ENCODE results near the gene PEX13.

The PEX13 gene

GRCh38 chr2:61042807-61043206, 25.3 kb downstream of the PEX13 start:
- ChIA-PET CTCF (no interaction called here), POLR2A (interaction anchor here (0.6 kb wide), 1 partner anchor 16 kb away, joined by 3 read pairs; no protein-coding TSS in a partner anchor)
- TF ChIP-seq ZNF837 (tag by site-specific recombination; IDR thresholded peaks at IDR 0.05), result no peak
- TF ChIP-seq ZFP3 (tag by site-specific recombination; IDR thresholded peaks at IDR 0.05; ENCODE audit: low read depth), result no peak
- no peak for TF ChIP-seq ZNF366 (tag by site-specific recombination; conservative IDR thresholded peaks at IDR 0.05)
- no peak for TF ChIP-seq ZNF654 (tag by site-specific recombination; IDR thresholded peaks at IDR 0.05; ENCODE audit: low read depth)
- no peak for TF ChIP-seq ZSCAN4 (tag by site-specific recombination; IDR thresholded peaks at IDR 0.05)
- no peak for TF ChIP-seq ZXDB (tag by site-specific recombination; IDR thresholded peaks at IDR 0.05)
- TF ChIP-seq ZNF416 (tag by site-specific recombination; IDR thresholded peaks at IDR 0.05), result no peak
- no peak for TF ChIP-seq SP3 (tag by site-specific recombination; IDR thresholded peaks at IDR 0.05)
- TF ChIP-seq ZNF48 (tag by site-specific recombination; IDR thresholded peaks at IDR 0.05), result no peak
- no peak for TF ChIP-seq ZNF555 (tag by site-specific recombination; conservative IDR thresholded peaks at IDR 0.05)
- TF ChIP-seq ZNF664 (tag by site-specific recombination; IDR thresholded peaks at IDR 0.05), result no peak
- no peak for TF ChIP-seq ZNF791 (tag by site-specific recombination; IDR thresholded peaks at IDR 0.05)
- no peak for TF ChIP-seq YY2 (tag by site-specific recombination; IDR thresholded peaks at IDR 0.05)
- Histone ChIP-seq H3K27ac (ENCODE audit: extremely low read depth, low read depth, low read length) (no peak overlapping the region), H3K9me3 (ENCODE audit: control insufficient read depth, insufficient read depth, low read depth, low read length) (no peaks in the 10 kb centered on the region), H3K4me1 (ENCODE audit: control insufficient read depth, insufficient read depth, low read length) (peaks cover 6% of the 10 kb centered on the region), H3K36me3 (ENCODE audit: control insufficient read depth in 2 of 2, insufficient read depth in 1 of 2, low read length in 2 of 2) (peaks cover 3 to 10% of the 10 kb centered on the region in 2 experiments; a peak in 2 of 3 replicates), H3K4me3 (ENCODE audit: low read depth, low read length) (no peak overlapping the region)

DNA sequence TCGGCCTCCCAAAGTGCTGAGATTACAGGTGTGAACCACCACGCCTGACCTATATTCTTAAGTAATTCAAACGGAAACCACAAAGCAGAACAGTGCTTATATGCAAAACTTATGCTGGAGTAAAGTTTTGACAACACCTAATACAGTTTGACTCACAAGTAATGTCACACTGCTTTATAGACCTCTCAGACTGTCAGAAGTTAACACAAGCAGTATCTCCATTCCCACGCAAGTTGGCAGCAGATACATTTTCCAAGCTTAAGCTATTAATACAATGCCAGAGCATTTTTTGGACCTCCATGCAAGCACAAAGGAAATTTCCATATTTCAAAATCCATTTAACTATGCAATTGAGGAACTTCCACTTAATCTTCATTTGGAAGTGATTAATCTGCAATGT, 27.1 kb downstream of the PEX13 start:
- peaks cover 6% of the 10 kb centered on the region for H3K4me1 ChIP-seq (ENCODE audit: control insufficient read depth, insufficient read depth, low read length)
- CTCF ChIA-PET, result no interaction called here
- peaks cover 17 to 25% of the 10 kb centered on the region in 2 experiments for H3K36me3 ChIP-seq (ENCODE audit: control insufficient read depth in 2 of 2, insufficient read depth in 1 of 2, low read length in 2 of 2)
- H3K27ac ChIP-seq (ENCODE audit: extremely low read depth, low read depth, low read length), result no peak overlapping the region
- no peak for TF ChIP-seq ZNF555 (tag by site-specific recombination; conservative IDR thresholded peaks at IDR 0.05)
- TF ChIP-seq ZFHX2 (tag by site-specific recombination; conservative IDR thresholded peaks at IDR 0.05), result no peak
- no peak for TF ChIP-seq ZNF416 (tag by site-specific recombination; IDR thresholded peaks at IDR 0.05)
- no peak for TF ChIP-seq ZNF302 (tag by site-specific recombination; IDR thresholded peaks at IDR 0.05; ENCODE audit: low read depth)
- TF ChIP-seq ZFP69B (tag by site-specific recombination; IDR thresholded peaks at IDR 0.05), result no peak
- no peak for TF ChIP-seq ZNF311 (tag by site-specific recombination; IDR thresholded peaks at IDR 0.05; ENCODE audit: borderline replicate concordance)
- no peak for TF ChIP-seq BCL11B (tag by site-specific recombination; IDR thresholded peaks at IDR 0.05; ENCODE audit: low read depth)
- no peak for TF ChIP-seq ZNF214 (tag by site-specific recombination; IDR thresholded peaks at IDR 0.05; ENCODE audit: borderline replicate concordance)
- no peak for TF ChIP-seq MYNN (tag by site-specific recombination; IDR thresholded peaks at IDR 0.05; ENCODE audit: borderline replicate concordance)
- TF ChIP-seq GLI4 (tag by site-specific recombination; IDR thresholded peaks at IDR 0.05), result no peak
- no peak overlapping the region for H3K4me3 ChIP-seq (ENCODE audit: low read depth, low read length)
- H3K9me3 ChIP-seq (ENCODE audit: control insufficient read depth, insufficient read depth, low read depth, low read length), result no peaks in the 10 kb centered on the region
- POLR2A ChIA-PET, result no interaction called here

DNA sequence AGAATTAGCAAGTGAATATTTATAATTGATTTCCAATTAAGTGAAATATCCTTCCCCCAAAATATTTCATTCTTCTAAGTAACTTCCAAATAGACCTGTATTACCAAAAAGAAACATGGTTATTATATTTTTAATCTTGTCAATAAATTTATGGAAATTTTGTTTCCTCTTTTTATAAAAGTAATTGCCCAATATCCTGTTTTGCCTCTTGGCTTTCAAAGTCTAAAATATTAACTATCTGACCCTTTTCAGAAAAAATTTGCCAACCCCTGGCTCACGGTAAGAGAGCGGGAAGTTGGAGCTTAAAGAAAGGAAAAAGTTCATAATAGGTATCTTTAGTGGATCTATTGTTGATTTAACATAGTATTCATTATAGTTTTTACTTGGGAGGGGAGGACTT, 27.7 kb downstream of the PEX13 start:
- POLR2A ChIA-PET, result no interaction called here
- no peak overlapping the region for H3K4me3 ChIP-seq (ENCODE audit: low read depth, low read length)
- H3K4me1 ChIP-seq (ENCODE audit: control insufficient read depth, insufficient read depth, low read length), result peaks cover 6% of the 10 kb centered on the region
- H3K27ac ChIP-seq (ENCODE audit: extremely low read depth, low read depth, low read length), result no peak overlapping the region
- TF ChIP-seq, protein P1, sequence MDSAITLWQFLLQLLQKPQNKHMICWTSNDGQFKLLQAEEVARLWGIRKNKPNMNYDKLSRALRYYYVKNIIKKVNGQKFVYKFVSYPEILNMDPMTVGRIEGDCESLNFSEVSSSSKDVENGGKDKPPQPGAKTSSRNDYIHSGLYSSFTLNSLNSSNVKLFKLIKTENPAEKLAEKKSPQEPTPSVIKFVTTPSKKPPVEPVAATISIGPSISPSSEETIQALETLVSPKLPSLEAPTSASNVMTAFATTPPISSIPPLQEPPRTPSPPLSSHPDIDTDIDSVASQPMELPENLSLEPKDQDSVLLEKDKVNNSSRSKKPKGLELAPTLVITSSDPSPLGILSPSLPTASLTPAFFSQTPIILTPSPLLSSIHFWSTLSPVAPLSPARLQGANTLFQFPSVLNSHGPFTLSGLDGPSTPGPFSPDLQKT (IDR thresholded peaks at IDR 0.05; ENCODE audit: borderline replicate concordance, low read depth, low read length), result no peak
- TF ChIP-seq ZBTB7A (tag by site-specific recombination; IDR thresholded peaks at IDR 0.05; ENCODE audit: low read depth), result no peak
- TF ChIP-seq KLF9 (tag by site-specific recombination; IDR thresholded peaks at IDR 0.05; ENCODE audit: low read depth), result no peak
- TF ChIP-seq ZBTB26 (tag by site-specific recombination; optimal IDR thresholded peaks at IDR 0.05), result no peak
- TF ChIP-seq ZNF837 (tag by site-specific recombination; IDR thresholded peaks at IDR 0.05), result no peak
- TF ChIP-seq ZNF184 (tag by site-specific recombination; IDR thresholded peaks at IDR 0.05), result no peak
- no peak for TF ChIP-seq ZNF133 (tag by site-specific recombination; IDR thresholded peaks at IDR 0.05)
- no peak for TF ChIP-seq ZNF76 (tag by site-specific recombination; IDR thresholded peaks at IDR 0.05; ENCODE audit: borderline replicate concordance, low read depth)
- TF ChIP-seq ZNF202 (tag by site-specific recombination; IDR thresholded peaks at IDR 0.05; ENCODE audit: borderline replicate concordance), result no peak
- TF ChIP-seq ZNF138 (tag by site-specific recombination; IDR thresholded peaks at IDR 0.05; ENCODE audit: borderline replicate concordance), result no peak
- TF ChIP-seq ZNF239 (tag by site-specific recombination; IDR thresholded peaks at IDR 0.05), result no peak
- CTCF ChIA-PET, result interaction anchor here (1.0 kb wide), 1 partner anchor 11 kb away, joined by 4 read pairs; no protein-coding TSS in a partner anchor
- H3K36me3 ChIP-seq (ENCODE audit: control insufficient read depth in 2 of 2, insufficient read depth in 1 of 2, low read length in 2 of 2), result peaks cover 17 to 30% of the 10 kb centered on the region in 2 experiments
- H3K9me3 ChIP-seq (ENCODE audit: control insufficient read depth, insufficient read depth, low read depth, low read length), result no peaks in the 10 kb centered on the region
